Bronchus fibroblast of lung (primary cell): Measurements from ENCODE around the gene EPYC. TPM values are rescaled to one million over a fixed set of nuclear protein-coding genes. Genes with fewer than 3 reads are reported as not detected.

Experiments used
- total RNA-seq: library from RNA; depleted of rRNA; stranded (reverse); fragments of >200 nt; gene quantifications from 2 replicates; pipeline ENCODE4 v1.2.3, GENCODE V29; 2015

Gene EPYC, protein sequence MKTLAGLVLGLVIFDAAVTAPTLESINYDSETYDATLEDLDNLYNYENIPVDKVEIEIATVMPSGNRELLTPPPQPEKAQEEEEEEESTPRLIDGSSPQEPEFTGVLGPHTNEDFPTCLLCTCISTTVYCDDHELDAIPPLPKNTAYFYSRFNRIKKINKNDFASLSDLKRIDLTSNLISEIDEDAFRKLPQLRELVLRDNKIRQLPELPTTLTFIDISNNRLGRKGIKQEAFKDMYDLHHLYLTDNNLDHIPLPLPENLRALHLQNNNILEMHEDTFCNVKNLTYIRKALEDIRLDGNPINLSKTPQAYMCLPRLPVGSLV
- total RNA-seq, result 0.67 TPM in 1 of 2 replicates, not detected in the other

GRCh38 chr12:91004872-91005271, at the start of gene EPYC:
Gene EPYC (minus strand): TSS chr12:91004972. CDS start chr12:91002565, 2,407 bp downstream.

DNA sequence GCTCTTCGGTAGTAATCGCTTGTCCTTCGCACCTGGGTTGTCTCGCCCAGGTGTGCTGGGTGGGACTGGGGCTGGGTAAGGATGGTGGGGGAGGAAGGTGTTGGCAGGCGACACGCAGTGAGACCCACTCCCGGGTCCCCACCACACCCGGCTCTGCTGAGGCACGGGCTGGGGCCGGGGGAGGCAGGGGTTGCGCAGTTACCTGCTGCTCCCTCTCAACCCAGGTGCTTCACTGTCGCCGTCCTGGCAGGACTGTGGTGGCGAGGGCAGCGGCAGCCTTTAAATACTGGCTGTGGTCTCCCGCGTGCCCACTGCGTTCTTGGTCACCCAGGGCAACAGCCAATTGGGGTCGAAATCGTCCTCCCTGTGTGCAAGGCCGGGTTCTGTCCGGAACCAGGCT, 49.9 kb downstream of the EPYC start, which contains the start of gene CCER1:
TSS of gene CCER1 (minus strand) at position 256 of the 400 bp plus-strand sequence. CDS start 434 bp downstream, outside the sequence.

Other genes with a start within 250 kb of the EPYC start
- gene CCER1, start 49.8 kb downstream of the EPYC start, total RNA-seq, result not detected in 2 replicates
- not detected in 2 replicates for gene KERA, start 53.1 kb upstream of the EPYC start, total RNA-seq
- gene LUM, start 106.5 kb upstream of the EPYC start, total RNA-seq, result 100 and 103 TPM in 2 replicates
- gene DCN, start 177.8 kb upstream of the EPYC start, total RNA-seq, result 473 and 502 TPM in 2 replicates